HG02642 (cell line): ENCODE measurements around the gene CSNK2B.

Experiments used
- ATAC-seq: cut with Tn5 transposase; IDR thresholded peaks from one replicate; pipeline ENCODE4 v1.9.1; 2021; ENCODE audit warnings: mild to moderate bottlenecking; ENCODE audit not compliant: unreplicated experiment, poor library complexity

Gene CSNK2B

DNA sequence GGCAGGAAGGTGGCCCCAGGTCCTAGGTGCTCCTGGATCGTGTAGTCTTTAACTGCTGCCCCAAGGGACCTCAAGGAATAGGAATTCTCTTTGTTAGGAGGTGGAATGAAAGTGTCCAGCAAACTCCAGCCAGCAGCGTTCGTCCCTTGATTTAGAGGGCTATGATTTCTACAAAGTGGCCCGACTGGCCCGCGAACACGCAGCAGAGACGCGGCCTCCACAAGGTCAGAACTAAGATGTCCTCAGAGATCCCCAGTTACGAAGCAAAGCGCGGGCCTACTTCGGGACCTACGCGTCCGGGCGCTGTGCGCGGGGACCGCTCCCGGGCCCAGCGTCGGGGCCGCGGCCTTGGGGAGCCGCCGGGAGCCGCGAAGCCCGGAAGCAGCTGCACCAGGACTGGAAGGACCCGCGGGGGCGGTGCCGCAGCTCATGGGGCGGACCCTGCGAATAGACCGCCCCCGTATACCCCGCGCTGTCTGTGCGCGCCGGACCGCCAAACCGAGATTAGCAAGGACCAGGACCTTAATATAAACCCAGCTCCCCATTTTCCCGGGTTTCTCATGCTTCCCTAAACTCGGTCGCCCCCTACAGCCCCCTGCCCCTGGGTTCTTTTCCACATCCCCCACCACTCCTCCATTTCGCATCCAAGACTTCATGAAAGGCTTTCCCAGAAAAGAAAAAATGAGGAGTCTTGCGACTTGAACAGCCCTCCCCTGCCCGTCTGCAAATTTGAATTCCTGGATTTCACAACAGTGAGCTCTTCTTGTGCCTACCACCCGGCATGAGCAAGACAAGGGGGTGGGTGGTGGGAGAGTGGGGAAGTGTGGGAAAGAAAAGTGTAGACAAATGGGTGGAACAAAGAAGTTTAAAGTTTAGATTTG, 5.3 kb upstream of the CSNK2B start, which contains the start of gene C6orf47:
Gene C6orf47 (minus strand): TSS at position 398 of the 881 bp plus-strand sequence. CDS start 831 bp downstream, outside the sequence.
- peak; percentile 50 for ATAC-seq

DNA sequence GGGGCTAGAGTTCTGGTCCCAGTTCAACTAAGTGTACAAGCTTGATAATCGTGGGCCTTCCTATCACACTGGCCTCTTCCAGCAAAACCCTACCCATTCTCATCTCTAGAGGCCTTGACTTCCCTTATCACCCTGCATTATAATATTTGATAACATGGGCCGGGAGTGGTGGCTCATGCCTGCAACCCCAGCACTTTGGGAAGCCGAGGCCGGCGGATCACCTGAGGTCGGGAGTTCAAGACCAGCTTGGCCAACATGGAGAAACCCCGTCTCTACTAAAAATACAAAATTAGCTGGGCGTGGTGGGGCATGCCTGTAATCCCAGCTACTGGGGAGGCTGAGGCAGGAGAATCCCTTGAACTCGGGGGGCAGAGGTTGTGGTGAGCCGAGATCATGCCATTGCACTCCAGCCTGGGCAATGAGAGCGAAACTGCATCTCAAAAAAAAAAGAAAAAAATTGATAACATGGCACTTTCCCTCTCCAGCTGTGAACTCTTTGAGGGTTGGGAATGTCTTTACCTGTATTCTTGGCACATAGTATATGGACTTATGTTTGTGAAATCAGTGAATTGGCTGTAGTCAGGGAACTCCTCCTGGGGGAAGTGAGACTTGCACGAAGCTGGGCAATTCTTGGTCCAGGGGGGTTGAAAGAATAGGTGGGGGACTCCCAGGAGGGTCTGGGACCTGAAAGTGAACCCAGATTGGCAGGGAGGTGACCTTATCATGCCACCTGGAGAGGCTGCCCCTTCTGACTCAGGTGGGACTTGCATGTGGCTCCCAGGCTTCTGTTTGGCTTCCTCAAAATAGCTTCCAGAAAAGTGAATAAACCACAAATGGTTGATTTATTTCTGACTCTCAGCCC, 4.4 kb upstream of the CSNK2B start:
- no peak for ATAC-seq

DNA sequence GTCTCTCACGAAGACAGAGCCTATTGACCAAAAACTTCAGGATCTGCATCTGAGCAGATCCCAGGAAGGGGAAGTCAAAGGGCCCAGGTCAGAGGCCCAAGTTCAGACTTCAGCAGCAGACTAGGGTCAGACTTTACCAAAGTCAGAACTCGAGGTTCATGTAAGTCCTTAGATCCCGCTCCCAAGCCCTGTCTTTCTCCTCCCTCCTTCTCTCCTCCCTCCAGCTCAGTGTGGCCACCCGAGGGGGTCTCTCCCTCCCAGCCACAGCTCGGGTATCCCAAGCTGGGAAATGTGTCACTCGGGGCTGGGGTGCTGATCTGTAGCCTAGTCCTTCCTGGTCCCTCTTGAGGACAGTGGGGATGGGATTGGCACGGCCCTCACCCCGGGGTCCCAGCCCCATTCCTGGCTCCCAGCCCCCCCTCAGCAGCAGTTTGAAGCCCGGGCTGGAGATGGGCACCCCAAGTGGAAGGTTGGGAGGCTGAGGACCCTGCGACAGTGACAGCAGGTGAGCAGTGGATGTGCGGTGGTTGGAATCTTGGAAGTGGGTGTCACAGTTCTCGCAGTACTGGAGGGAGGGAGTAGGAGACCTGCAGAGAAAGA, 3.7 kb upstream of the CSNK2B start:
- ATAC-seq: no peak

GRCh38 chr6:31663126-31663960, 2.5 kb upstream of the CSNK2B start:
- no peak for ATAC-seq

- ATAC-seq: no peak
Measured at GRCh38 chr6:31663961-31664789, 1.7 kb upstream of the CSNK2B start.

GRCh38 chr6:31664790-31665500, 935 bp upstream of the CSNK2B start, which contains the start of gene GPANK1:
Gene GPANK1 (minus strand): TSS chr6:31664997. CDS start chr6:31664478, 519 bp downstream.
- peak; percentile 34 for ATAC-seq

GRCh38 chr6:31666337-31666965, 571 bp downstream of the CSNK2B start:
- no peak for ATAC-seq

GRCh38 chr6:31669676-31670075, 3.8 kb downstream of the CSNK2B start, which contains the start of gene LY6G5B:
Gene LY6G5B (plus strand): TSS chr6:31669976. CDS start chr6:31670951, 975 bp downstream.
- ATAC-seq: no peak

DNA sequence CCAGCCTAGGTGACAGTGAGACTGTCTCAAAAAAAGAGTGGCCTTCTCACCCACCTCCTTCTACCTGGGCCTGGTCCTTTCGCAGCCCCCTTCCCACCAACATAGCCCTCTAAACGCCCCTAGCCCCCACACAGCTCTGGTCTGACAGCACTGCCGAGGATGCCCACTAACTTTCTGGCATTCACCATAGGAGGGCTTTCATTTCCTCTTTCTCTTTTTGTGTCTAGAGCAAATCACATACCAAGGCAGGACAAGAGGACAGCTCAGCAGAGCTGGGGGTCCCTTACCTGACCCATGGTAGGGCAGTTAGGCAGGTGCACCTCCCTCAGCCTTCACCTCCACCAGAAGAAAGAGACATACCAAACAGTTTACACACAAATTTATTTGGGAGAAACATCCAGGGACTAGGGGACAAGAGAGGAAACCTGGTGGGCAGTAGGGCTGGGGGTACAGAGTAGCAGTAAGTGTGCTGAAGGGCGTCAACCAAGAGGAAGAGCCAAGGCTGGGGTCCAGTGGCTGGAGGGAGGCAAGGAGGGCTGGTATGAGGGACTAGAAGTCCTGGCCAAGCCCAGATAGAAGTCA, 10.5 kb downstream of the CSNK2B start:
- ATAC-seq: no peak

DNA sequence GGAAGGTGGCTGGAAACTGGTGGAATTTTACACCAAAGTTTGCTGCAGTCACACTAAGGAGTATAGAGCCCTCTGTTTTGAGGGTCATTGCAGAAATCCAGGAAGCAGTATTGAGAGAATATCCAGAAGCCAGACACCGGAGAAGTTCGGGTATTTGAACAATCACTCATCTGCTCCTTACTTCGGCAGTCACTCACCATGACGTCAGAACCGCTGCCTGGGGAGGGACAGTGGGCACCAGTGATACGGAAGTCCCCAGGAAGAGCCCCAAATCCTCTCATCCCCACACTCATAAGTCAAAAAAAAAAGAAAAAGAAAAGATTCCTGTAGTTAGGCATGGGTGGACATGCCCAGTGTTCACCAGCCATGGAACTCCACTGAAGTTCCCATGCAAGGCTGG, 11.0 kb downstream of the CSNK2B start:
- no peak for ATAC-seq

- no peak for ATAC-seq
Measured at GRCh38 chr6:31677955-31678354, 12.1 kb downstream of the CSNK2B start.

DNA sequence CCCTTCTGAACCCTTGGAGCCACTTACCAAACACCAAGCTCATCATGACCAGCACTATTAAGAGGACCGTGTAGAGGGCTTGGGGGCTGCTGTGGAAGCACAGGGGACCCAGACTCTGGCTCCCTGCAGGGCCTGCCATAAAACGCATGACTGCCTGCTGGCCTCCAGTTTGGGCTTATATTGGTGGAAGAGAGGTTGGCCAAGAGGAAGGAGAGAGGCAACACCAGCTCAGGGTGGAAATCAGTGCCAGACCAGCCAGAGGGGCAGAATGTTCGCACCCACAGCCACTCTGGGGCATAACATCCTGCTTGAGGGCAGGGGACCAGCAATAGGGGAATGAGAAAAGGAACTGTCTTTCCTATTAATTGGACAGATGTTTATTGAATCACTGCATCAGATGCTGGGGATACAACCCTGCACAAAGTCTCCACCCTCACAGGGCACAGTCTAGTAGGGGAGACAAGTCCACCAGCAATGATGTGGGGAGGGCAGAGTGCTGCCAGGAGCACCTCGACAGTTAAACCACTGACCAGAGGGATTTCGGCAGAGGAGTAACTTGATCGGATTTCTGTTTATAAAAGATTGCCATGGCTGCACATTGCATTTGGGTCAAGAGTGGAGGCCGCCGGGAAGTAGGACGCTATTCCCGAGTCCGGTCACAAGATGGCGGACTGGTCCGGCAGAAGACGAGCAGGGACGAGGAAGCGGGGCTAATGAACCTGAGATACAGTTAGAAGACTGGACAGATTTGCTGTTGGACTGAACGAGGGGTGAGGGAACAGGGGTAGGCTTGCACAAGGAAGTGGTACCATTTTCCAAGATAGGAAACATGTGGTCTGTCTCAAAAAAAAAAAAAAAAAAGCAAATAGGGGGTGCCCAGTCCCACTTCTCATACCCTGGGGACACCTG, 14.6 kb downstream of the CSNK2B start, which contains the start of gene LY6G5C:
Gene LY6G5C (minus strand): TSS at position 842 of the 909 bp plus-strand sequence. CDS start 694 bp downstream, at position 148.
- peak; percentile 53 for ATAC-seq

GRCh38 chr6:31681135-31681671, 15.3 kb downstream of the CSNK2B start:
- ATAC-seq: peak; percentile 33

DNA sequence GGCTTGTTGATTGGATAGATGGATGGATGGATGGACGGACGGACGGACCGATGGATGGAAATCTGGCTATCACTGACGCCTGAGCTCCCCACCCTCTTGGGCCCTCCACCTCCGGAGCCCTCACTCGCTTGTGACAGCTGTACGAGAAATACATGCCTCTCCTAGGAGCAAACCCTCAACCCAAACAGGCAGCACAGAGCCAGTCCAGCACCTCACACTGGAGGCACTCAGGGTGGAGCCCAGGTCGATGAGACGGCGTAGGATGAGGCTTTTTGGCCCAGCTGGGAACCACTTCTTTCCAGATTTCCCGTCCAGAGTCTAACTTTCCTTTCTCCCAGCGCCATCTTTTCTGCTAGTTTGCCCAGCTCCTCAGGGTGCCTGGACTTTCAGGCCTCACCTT, 17.7 kb downstream of the CSNK2B start:
- ATAC-seq: no peak

- no peak for ATAC-seq
Measured at GRCh38 chr6:31686483-31686882, 20.6 kb downstream of the CSNK2B start.

GRCh38 chr6:31687321-31687720, 21.4 kb downstream of the CSNK2B start:
- no peak for ATAC-seq
